C4-2B (cell line): ENCODE measurements around the gene ZNF488.

Source experiments
- ZFX ChIP-seq: fragments of 450-650 bp; IDR thresholded peaks from 2 replicates; pipeline ENCODE4 v1.6.1; 2017
- TF ChIP-seq, protein P1 (sequence below): fragments of 450-650 bp; conservative IDR thresholded peaks from 2 replicates; pipeline ENCODE4 v1.5.1; 2017; ENCODE audit warnings: mild to moderate bottlenecking

DNA sequence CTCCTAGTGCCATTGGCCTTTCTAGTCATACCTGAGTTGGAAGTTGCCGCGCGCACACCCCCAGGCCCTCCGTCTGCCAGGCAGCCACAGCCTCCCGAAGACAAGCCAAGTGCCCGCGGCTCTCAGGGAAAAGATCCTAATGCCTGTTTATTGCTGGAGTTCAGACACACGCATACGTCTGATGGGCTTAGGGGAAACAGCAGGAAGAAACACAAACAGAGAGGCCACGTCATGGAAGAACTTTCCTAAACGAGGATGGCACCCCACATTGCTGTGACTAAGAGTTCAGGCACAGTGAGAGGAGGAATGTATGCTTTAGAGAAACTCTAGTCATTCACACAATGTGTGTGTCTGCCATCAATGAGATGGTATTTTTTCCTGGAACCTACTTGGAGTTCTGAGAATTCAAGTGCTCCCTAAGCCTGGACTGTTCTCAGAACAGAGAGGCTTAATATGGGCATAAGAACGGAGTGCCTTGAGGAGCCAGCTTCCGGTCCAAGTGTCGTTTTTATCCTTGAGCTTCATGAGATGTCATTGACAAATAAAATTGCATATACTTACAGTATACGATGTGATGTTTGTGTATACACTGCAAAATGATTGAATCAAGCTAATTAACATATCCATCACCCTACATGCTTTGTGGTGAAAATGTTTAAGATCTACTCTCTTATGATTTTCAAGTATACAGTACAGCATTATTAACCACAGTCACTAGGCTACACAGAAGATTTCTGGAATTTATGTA is 47.5 kb downstream of the ZNF488 start:
- TF ChIP-seq, protein P1, sequence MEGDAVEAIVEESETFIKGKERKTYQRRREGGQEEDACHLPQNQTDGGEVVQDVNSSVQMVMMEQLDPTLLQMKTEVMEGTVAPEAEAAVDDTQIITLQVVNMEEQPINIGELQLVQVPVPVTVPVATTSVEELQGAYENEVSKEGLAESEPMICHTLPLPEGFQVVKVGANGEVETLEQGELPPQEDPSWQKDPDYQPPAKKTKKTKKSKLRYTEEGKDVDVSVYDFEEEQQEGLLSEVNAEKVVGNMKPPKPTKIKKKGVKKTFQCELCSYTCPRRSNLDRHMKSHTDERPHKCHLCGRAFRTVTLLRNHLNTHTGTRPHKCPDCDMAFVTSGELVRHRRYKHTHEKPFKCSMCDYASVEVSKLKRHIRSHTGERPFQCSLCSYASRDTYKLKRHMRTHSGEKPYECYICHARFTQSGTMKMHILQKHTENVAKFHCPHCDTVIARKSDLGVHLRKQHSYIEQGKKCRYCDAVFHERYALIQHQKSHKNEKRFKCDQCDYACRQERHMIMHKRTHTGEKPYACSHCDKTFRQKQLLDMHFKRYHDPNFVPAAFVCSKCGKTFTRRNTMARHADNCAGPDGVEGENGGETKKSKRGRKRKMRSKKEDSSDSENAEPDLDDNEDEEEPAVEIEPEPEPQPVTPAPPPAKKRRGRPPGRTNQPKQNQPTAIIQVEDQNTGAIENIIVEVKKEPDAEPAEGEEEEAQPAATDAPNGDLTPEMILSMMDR = no peak
- TF ChIP-seq ZFX = no peak
